ENCODE results near the gene SLCO2A1.
A peak's percentile ranks its signal among the peaks of the same experiment; 100 is the strongest.

The SLCO2A1 gene

DNA sequence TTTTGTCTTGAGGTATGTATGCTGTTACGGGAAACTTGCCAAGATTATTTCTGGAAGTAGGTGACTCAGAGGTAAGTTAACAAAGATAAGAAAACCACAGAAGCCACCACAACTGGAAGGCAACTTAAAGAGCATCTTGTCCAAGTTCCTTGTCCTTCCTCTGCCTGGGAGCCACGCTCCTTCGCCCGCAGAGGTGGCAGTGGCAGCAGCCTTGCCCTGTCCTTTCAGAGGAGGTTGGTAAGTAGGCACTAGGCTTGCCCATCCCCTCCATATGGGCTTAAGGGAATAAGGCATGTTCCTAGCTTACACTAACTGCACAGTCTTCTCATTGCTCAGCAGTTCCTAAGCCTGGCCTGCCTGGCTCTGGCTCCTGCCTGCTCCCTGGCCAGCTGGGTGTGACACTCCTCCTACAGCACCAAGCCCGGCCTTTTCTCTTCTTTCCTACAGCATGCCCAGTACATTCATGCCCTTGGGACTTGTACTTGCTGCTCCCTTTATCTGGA is 86.0 kb downstream of the SLCO2A1 start (continued):
- TF ChIP-seq ZBTB17 (tag by site-specific recombination; IDR thresholded peaks at IDR 0.05) (peak; percentile 60), ZFP3 (tag by site-specific recombination; IDR thresholded peaks at IDR 0.05; ENCODE audit: low read depth) (no peak), GLI2 (tag by site-specific recombination; IDR thresholded peaks at IDR 0.05; ENCODE audit: borderline replicate concordance, low read depth) (no peak), ZNF366 (tag by site-specific recombination; conservative IDR thresholded peaks at IDR 0.05) (peak; percentile 77), ZNF747 (tag by site-specific recombination; IDR thresholded peaks at IDR 0.05) (no peak)
- TF ChIP-seq, protein P1, sequence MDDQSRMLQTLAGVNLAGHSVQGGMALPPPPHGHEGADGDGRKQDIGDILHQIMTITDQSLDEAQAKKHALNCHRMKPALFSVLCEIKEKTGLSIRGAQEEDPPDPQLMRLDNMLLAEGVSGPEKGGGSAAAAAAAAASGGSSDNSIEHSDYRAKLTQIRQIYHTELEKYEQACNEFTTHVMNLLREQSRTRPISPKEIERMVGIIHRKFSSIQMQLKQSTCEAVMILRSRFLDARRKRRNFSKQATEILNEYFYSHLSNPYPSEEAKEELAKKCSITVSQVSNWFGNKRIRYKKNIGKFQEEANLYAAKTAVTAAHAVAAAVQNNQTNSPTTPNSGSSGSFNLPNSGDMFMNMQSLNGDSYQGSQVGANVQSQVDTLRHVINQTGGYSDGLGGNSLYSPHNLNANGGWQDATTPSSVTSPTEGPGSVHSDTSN (CRISPR knock-in tag; IDR thresholded peaks at IDR 0.05), result no peak
- TF ChIP-seq, protein P2, sequence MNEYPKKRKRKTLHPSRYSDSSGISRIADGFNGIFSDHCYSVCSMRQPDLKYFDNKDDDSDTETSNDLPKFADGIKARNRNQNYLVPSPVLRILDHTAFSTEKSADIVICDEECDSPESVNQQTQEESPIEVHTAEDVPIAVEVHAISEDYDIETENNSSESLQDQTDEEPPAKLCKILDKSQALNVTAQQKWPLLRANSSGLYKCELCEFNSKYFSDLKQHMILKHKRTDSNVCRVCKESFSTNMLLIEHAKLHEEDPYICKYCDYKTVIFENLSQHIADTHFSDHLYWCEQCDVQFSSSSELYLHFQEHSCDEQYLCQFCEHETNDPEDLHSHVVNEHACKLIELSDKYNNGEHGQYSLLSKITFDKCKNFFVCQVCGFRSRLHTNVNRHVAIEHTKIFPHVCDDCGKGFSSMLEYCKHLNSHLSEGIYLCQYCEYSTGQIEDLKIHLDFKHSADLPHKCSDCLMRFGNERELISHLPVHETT (tag by site-specific recombination; IDR thresholded peaks at IDR 0.05), result no peak

DNA sequence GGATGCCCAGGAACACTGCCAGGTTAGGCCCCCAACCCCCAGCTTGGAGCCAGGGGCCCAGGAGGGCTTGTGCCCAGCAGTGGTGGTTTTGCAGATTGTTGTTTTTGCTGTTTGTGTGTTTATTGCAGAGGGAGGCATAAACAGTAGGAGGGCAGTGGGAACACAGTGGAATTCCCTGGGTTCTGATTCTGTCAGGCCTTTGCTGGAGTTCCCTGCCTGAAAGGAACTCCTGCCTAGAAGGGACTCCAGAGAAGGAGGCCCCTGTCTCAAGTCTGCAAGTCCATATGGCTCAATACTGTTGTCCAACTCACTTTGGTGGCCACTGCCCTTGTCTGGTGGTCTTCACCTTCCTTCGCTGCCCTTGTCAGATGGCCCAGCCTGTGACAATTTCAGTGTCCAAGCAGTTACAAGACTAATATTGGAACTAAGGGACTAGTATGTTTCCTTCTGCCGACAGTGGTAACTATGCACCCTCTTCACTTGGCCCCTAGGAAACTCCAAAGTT is 86.6 kb downstream of the SLCO2A1 start:
- Histone ChIP-seq H3K4me1 (ENCODE audit: control insufficient read depth, insufficient read depth, low read length) (peaks cover 19% of the 10 kb centered on the region), H3K36me3 (ENCODE audit: control insufficient read depth in 2 of 2, insufficient read depth in 1 of 2, low read length in 2 of 2) (no peaks in the 10 kb centered on the region), H3K9me3 (ENCODE audit: control insufficient read depth, insufficient read depth, low read depth, low read length) (no peaks in the 10 kb centered on the region), H3K4me3 (ENCODE audit: low read depth, low read length) (no peak overlapping the region), H3K27ac (ENCODE audit: extremely low read depth, low read depth, low read length) (peak overlapping the region; percentile 45; the same call in 1 of the 2 replicates)
- no peak for TF ChIP-seq ZNF664 (tag by site-specific recombination; IDR thresholded peaks at IDR 0.05)
- peak; percentile 70; the same call in 1 of the 2 replicates for TF ChIP-seq ZIC2 (tag by site-specific recombination; IDR thresholded peaks at IDR 0.05)
- CTCF ChIA-PET, result no interaction called here
- POLR2A ChIA-PET, result interaction anchor here (0.6 kb wide), 1 partner anchor 368 kb away, joined by 5 read pairs; no protein-coding TSS in a partner anchor

DNA sequence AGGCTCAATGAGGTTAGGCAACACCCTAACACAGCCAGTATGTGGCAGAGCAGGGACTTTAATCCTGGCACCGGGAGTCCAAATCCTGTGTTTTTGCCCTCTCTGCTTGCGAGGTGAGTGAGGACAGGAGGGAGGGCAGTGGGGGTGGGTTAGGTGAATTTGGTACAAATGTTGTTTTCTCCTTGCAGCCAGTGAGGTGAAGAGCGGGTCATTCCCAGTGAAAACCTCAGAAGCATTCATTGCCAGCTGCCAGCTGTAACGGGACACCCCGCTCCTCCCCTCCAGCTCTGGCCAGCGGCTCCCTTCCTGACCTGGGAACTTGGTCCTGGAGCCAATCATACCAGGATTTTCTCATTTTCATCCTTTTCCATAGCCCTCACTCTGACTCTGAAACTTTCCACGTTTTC is 88.3 kb downstream of the SLCO2A1 start:
- Histone ChIP-seq H3K4me3 (ENCODE audit: low read depth, low read length) (no peak overlapping the region), H3K4me1 (ENCODE audit: control insufficient read depth, insufficient read depth, low read length) (peaks cover 18% of the 10 kb centered on the region), H3K36me3 (ENCODE audit: control insufficient read depth in 2 of 2, insufficient read depth in 1 of 2, low read length in 2 of 2) (no peaks in the 10 kb centered on the region), H3K27ac (ENCODE audit: extremely low read depth, low read depth, low read length) (no peak overlapping the region), H3K9me3 (ENCODE audit: control insufficient read depth, insufficient read depth, low read depth, low read length) (no peaks in the 10 kb centered on the region)
- CTCF ChIA-PET, result no interaction called here
- no peak for TF ChIP-seq ZNF660 (tag by site-specific recombination; IDR thresholded peaks at IDR 0.05)
- TF ChIP-seq ZBTB48 (tag by site-specific recombination; IDR thresholded peaks at IDR 0.05), result no peak
- TF ChIP-seq, protein P3, sequence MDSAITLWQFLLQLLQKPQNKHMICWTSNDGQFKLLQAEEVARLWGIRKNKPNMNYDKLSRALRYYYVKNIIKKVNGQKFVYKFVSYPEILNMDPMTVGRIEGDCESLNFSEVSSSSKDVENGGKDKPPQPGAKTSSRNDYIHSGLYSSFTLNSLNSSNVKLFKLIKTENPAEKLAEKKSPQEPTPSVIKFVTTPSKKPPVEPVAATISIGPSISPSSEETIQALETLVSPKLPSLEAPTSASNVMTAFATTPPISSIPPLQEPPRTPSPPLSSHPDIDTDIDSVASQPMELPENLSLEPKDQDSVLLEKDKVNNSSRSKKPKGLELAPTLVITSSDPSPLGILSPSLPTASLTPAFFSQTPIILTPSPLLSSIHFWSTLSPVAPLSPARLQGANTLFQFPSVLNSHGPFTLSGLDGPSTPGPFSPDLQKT (IDR thresholded peaks at IDR 0.05; ENCODE audit: borderline replicate concordance, low read depth, low read length), result no peak
- TF ChIP-seq ZBTB21 (tag by site-specific recombination; IDR thresholded peaks at IDR 0.05), result no peak
- TF ChIP-seq GFI1B (tag by site-specific recombination; IDR thresholded peaks at IDR 0.05), result no peak
- no peak for TF ChIP-seq ZNF350 (tag by site-specific recombination; IDR thresholded peaks at IDR 0.05)
- no peak for TF ChIP-seq ZNF140 (tag by site-specific recombination; IDR thresholded peaks at IDR 0.05)
- TF ChIP-seq ZNF626 (tag by site-specific recombination; IDR thresholded peaks at IDR 0.05), result no peak
- TF ChIP-seq SETDB1 (IDR thresholded peaks at IDR 0.05; ENCODE audit: insufficient read length, low read length), result no peak
- TF ChIP-seq ZNF16 (tag by site-specific recombination; IDR thresholded peaks at IDR 0.05; ENCODE audit: low read depth), result no peak
- TF ChIP-seq ZNF155 (tag by site-specific recombination; IDR thresholded peaks at IDR 0.05), result no peak
- TF ChIP-seq, protein P4, sequence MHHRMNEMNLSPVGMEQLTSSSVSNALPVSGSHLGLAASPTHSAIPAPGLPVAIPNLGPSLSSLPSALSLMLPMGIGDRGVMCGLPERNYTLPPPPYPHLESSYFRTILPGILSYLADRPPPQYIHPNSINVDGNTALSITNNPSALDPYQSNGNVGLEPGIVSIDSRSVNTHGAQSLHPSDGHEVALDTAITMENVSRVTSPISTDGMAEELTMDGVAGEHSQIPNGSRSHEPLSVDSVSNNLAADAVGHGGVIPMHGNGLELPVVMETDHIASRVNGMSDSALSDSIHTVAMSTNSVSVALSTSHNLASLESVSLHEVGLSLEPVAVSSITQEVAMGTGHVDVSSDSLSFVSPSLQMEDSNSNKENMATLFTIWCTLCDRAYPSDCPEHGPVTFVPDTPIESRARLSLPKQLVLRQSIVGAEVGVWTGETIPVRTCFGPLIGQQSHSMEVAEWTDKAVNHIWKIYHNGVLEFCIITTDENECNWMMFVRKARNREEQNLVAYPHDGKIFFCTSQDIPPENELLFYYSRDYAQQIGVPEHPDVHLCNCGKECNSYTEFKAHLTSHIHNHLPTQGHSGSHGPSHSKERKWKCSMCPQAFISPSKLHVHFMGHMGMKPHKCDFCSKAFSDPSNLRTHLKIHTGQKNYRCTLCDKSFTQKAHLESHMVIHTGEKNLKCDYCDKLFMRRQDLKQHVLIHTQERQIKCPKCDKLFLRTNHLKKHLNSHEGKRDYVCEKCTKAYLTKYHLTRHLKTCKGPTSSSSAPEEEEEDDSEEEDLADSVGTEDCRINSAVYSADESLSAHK (tag by site-specific recombination; IDR thresholded peaks at IDR 0.05), result no peak
- TF ChIP-seq ZNF555 (tag by site-specific recombination; conservative IDR thresholded peaks at IDR 0.05), result no peak
- TF ChIP-seq, protein P5, sequence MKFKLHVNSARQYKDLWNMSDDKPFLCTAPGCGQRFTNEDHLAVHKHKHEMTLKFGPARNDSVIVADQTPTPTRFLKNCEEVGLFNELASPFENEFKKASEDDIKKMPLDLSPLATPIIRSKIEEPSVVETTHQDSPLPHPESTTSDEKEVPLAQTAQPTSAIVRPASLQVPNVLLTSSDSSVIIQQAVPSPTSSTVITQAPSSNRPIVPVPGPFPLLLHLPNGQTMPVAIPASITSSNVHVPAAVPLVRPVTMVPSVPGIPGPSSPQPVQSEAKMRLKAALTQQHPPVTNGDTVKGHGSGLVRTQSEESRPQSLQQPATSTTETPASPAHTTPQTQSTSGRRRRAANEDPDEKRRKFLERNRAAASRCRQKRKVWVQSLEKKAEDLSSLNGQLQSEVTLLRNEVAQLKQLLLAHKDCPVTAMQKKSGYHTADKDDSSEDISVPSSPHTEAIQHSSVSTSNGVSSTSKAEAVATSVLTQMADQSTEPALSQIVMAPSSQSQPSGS (tag by site-specific recombination; IDR thresholded peaks at IDR 0.05; ENCODE audit: low read depth), result no peak
- no peak for TF ChIP-seq KLF9 (tag by site-specific recombination; IDR thresholded peaks at IDR 0.05; ENCODE audit: low read depth)
- TF ChIP-seq REPIN1 (tag by site-specific recombination; IDR thresholded peaks at IDR 0.05; ENCODE audit: low read depth), result no peak
- TF ChIP-seq ZNF184 (tag by site-specific recombination; IDR thresholded peaks at IDR 0.05), result no peak
- POLR2A ChIA-PET, result no interaction called here
